Parathyroid adenoma (tissue), 2 donors: ENCODE data around the gene PER1.

ENCODE experiments used
- H2AFZ ChIP-seq: fragments of 300-600 bp; sonication (generic); one replicate; pipeline ENCODE4 v1.7.0; 2017; ENCODE audit warnings: antibody characterized with exemption, mild to moderate bottlenecking
- H3K27ac ChIP-seq: fragments of 300-600 bp; sonication (generic); one replicate; pipeline ENCODE4 v1.7.0; 2017
- H3K27me3 ChIP-seq: fragments of 300-600 bp; sonication (generic); one replicate; pipeline ENCODE4 v1.7.0; 2017; ENCODE audit warnings: low read length; ENCODE audit not compliant: control insufficient read depth, insufficient read depth
- H3K36me3 ChIP-seq: fragments of 300-600 bp; sonication (generic); one replicate; pipeline ENCODE4 v1.7.0; 2017; ENCODE audit warnings: low read length; ENCODE audit not compliant: control insufficient read depth, insufficient read depth
- H3K4me1 ChIP-seq: fragments of 300-600 bp; sonication (generic); one replicate; pipeline ENCODE4 v1.7.0; 2017; ENCODE audit warnings: control low read depth
- H3K4me2 ChIP-seq: fragments of 300-600 bp; sonication (generic); one replicate; pipeline ENCODE4 v1.7.0; 2017; ENCODE audit warnings: low read length
- H3K4me3 ChIP-seq: fragments of 300-600 bp; sonication (generic); one replicate; pipeline ENCODE4 v1.7.0; 2017; ENCODE audit warnings: low read depth, low read length
- H3K79me2 ChIP-seq: fragments of 300-600 bp; sonication (generic); one replicate; pipeline ENCODE4 v1.7.0; 2017; ENCODE audit warnings: control low read depth
- H3K9ac ChIP-seq: fragments of 300-600 bp; sonication (generic); one replicate; pipeline ENCODE4 v1.7.0; 2017; ENCODE audit warnings: mild to moderate bottlenecking
- H3K9me3 ChIP-seq: fragments of 300-600 bp; sonication (generic); one replicate; pipeline ENCODE4 v1.7.0; 2017; ENCODE audit warnings: low read length; ENCODE audit not compliant: control insufficient read depth
- CTCF ChIP-seq: fragments of 300-600 bp; sonication (generic); IDR thresholded peaks from one replicate; pipeline ENCODE4 v1.7.0; 2017; ENCODE audit warnings: antibody characterized with exemption, mild to moderate bottlenecking
- donor health status: primary hyperparathyroidism.

The PER1 gene

GRCh38 chr17:8100111-8100510 is 52.1 kb downstream of the PER1 start:
- Histone ChIP-seq H3K4me3 (no peak overlapping the region), H3K9ac (no peak overlapping the region), H3K27me3 (no peaks in the 10 kb centered on the region), H3K4me1 (peaks cover 18% of the 10 kb centered on the region), H3K4me2 (no peak overlapping the region), H3K27ac (no peak overlapping the region), H3K9me3 (no peaks in the 10 kb centered on the region), H3K36me3 (no peaks in the 10 kb centered on the region), H2AFZ (no peak overlapping the region), H3K79me2 (no peaks in the 10 kb centered on the region)
- no peak for TF ChIP-seq CTCF

GRCh38 chr17:8096541-8096940 is 55.7 kb downstream of the PER1 start:
- no peak for TF ChIP-seq CTCF
- Histone ChIP-seq H3K4me3 (no peak overlapping the region), H3K27me3 (no peaks in the 10 kb centered on the region), H3K79me2 (no peaks in the 10 kb centered on the region), H3K4me2 (no peak overlapping the region), H3K9me3 (no peaks in the 10 kb centered on the region), H3K9ac (no peak overlapping the region), H3K36me3 (no peaks in the 10 kb centered on the region), H3K27ac (no peak overlapping the region), H2AFZ (no peak overlapping the region), H3K4me1 (peaks cover 8% of the 10 kb centered on the region)

- Histone ChIP-seq H3K36me3 (no peaks in the 10 kb centered on the region), H3K4me2 (no peak overlapping the region), H3K9me3 (no peaks in the 10 kb centered on the region), H3K27me3 (no peaks in the 10 kb centered on the region), H3K27ac (no peak overlapping the region), H3K4me1 (no peaks in the 10 kb centered on the region), H3K4me3 (no peak overlapping the region), H3K79me2 (no peaks in the 10 kb centered on the region), H3K9ac (no peak overlapping the region), H2AFZ (no peak overlapping the region)
- no peak for TF ChIP-seq CTCF
These were observed 56.8 kb downstream of the PER1 start for GRCh38 chr17:8095361-8095760.

GRCh38 chr17:8091033-8091687 is 61.0 kb downstream of the PER1 start:
- Histone ChIP-seq H3K9ac (no peak overlapping the region), H3K4me1 (no peaks in the 10 kb centered on the region), H3K27me3 (no peaks in the 10 kb centered on the region), H3K4me2 (no peak overlapping the region), H3K79me2 (no peaks in the 10 kb centered on the region), H3K4me3 (no peak overlapping the region), H3K27ac (no peak overlapping the region), H3K9me3 (no peaks in the 10 kb centered on the region), H2AFZ (no peak overlapping the region), H3K36me3 (no peaks in the 10 kb centered on the region)
- no peak for TF ChIP-seq CTCF
